ENCODE measurements around the gene CXCR3. TPM values are rescaled to one million over a fixed set of nuclear protein-coding genes. Genes with fewer than 3 reads are reported as not detected.
"Not testable (repeated sequence)": the region's sequence is repeated elsewhere in the genome, so short reads cannot be mapped to it uniquely, and the experiment has no call there.

Gene CXCR3
- total RNA-seq (2014; rRNA removed; shearing (Covaris generic)): not detected in 2 replicates

- in situ Hi-C loops (cut with HindIII; ENCODE audit: low sequenced_read_pairs): no loop called here
Measured at GRCh38 chrX:71618303-71618721, at the start of gene CXCR3. TSS of gene CXCR3 (minus strand) at chrX:71618511. CDS start at chrX:71618449, 62 bp downstream.

GRCh38 chrX:71667328-71668247 is 49.3 kb upstream of the CXCR3 start, which contains the start of gene LOC101059915:
TSS of gene LOC101059915 (plus strand) at chrX:71667546.
- in situ Hi-C loops (cut with HindIII; ENCODE audit: low sequenced_read_pairs): no loop called here
- no peak for DNase-seq (ENCODE audit: low spot score)

More at GRCh38 chrX:71618303-71618721, at the start of gene CXCR3:
- DNase-seq (ENCODE audit: low spot score): no peak

- no peak for DNase-seq (ENCODE audit: low spot score)
- in situ Hi-C loops (cut with HindIII; ENCODE audit: low sequenced_read_pairs): no loop called here
Measured at GRCh38 chrX:71666240-71667223, 48.2 kb upstream of the CXCR3 start.

GRCh38 chrX:71665747-71666146 is 47.4 kb upstream of the CXCR3 start:
- no peak for DNase-seq (ENCODE audit: low spot score)

GRCh38 chrX:71664889-71665491 is 46.7 kb upstream of the CXCR3 start:
- no peak for DNase-seq (ENCODE audit: low spot score)
- in situ Hi-C loops (cut with HindIII; ENCODE audit: low sequenced_read_pairs): no loop called here

More at GRCh38 chrX:71665747-71666146, 47.4 kb upstream of the CXCR3 start:
- in situ Hi-C loops (cut with HindIII; ENCODE audit: low sequenced_read_pairs): no loop called here

- in situ Hi-C loops (cut with HindIII; ENCODE audit: low sequenced_read_pairs): not testable (repeated sequence)
- DNase-seq (ENCODE audit: low spot score): peak; percentile 34
Measured at GRCh38 chrX:71664202-71664601, 45.9 kb upstream of the CXCR3 start.

- in situ Hi-C loops (cut with HindIII; ENCODE audit: low sequenced_read_pairs): not testable (repeated sequence)
Measured at GRCh38 chrX:71663238-71663637, 44.9 kb upstream of the CXCR3 start.

GRCh38 chrX:71662654-71663053 is 44.3 kb upstream of the CXCR3 start:
- in situ Hi-C loops (cut with HindIII; ENCODE audit: low sequenced_read_pairs); DNase-seq (ENCODE audit: low spot score): not testable (repeated sequence)

More at GRCh38 chrX:71663238-71663637, 44.9 kb upstream of the CXCR3 start:
- DNase-seq (ENCODE audit: low spot score): not testable (repeated sequence)

GRCh38 chrX:71661919-71662318 is 43.6 kb upstream of the CXCR3 start:
- in situ Hi-C loops (cut with HindIII; ENCODE audit: low sequenced_read_pairs): no loop called here
- DNase-seq (ENCODE audit: low spot score): no peak

GRCh38 chrX:71660562-71661416 is 42.5 kb upstream of the CXCR3 start:
- DNase-seq (ENCODE audit: low spot score): no peak
- in situ Hi-C loops (cut with HindIII; ENCODE audit: low sequenced_read_pairs): no loop called here

- DNase-seq (ENCODE audit: low spot score): no peak
- in situ Hi-C loops (cut with HindIII; ENCODE audit: low sequenced_read_pairs): no loop called here
Measured at GRCh38 chrX:71659959-71660358, 41.6 kb upstream of the CXCR3 start.

GRCh38 chrX:71659342-71659741 is 41.0 kb upstream of the CXCR3 start:
- in situ Hi-C loops (cut with HindIII; ENCODE audit: low sequenced_read_pairs): no loop called here
- no peak for DNase-seq (ENCODE audit: low spot score)

GRCh38 chrX:71657267-71657666 is 39.0 kb upstream of the CXCR3 start:
- no peak for DNase-seq (ENCODE audit: low spot score)
- in situ Hi-C loops (cut with HindIII; ENCODE audit: low sequenced_read_pairs): no loop called here

GRCh38 chrX:71653344-71653743 is 35.0 kb upstream of the CXCR3 start:
- no peak for DNase-seq (ENCODE audit: low spot score)
- in situ Hi-C loops (cut with HindIII; ENCODE audit: low sequenced_read_pairs): no loop called here

- DNase-seq (ENCODE audit: low spot score): peak; percentile 57
- in situ Hi-C loops (cut with HindIII; ENCODE audit: low sequenced_read_pairs): no loop called here
Measured at GRCh38 chrX:71652405-71652804, 34.1 kb upstream of the CXCR3 start.

- in situ Hi-C loops (cut with HindIII; ENCODE audit: low sequenced_read_pairs): no loop called here
- DNase-seq (ENCODE audit: low spot score): peak; percentile 13
Measured at GRCh38 chrX:71650333-71650969, 32.1 kb upstream of the CXCR3 start.

- in situ Hi-C loops (cut with HindIII; ENCODE audit: low sequenced_read_pairs); DNase-seq (ENCODE audit: low spot score): not testable (repeated sequence)
Measured at GRCh38 chrX:71644406-71644805, 26.1 kb upstream of the CXCR3 start.

- in situ Hi-C loops (cut with HindIII; ENCODE audit: low sequenced_read_pairs): no loop called here
- DNase-seq (ENCODE audit: low spot score): no peak
Measured at GRCh38 chrX:71640002-71640401, 21.7 kb upstream of the CXCR3 start.
